ENCODE results near the gene DNAJA3. TPM values are rescaled to one million over a fixed set of nuclear protein-coding genes. Genes with fewer than 3 reads are reported as not detected.

Gene DNAJA3
- total RNA-seq, 1 experiment from 2014 or later: 58.9 TPM

- Histone ChIP-seq H4K20me1 (ENCODE audit: insufficient read depth) (peaks cover 18% of the 10 kb centered on the region), H3K79me2 (ENCODE audit: low read depth) (peaks cover 19% of the 10 kb centered on the region), H3F3A (ENCODE audit: insufficient read depth, low read depth) (peaks cover 48% of the 10 kb centered on the region), H3K9me3 (ENCODE audit: insufficient read depth, low read depth) (no peaks in the 10 kb centered on the region), H3K4me2 (no peak overlapping the region), H3K4me1 (replicated peaks; ENCODE audit: insufficient read depth) (peaks cover 31% of the 10 kb centered on the region), H3K4me3 (no peak overlapping the region), H3K27ac (no peak overlapping the region), H3K36me3 (ENCODE audit: low read depth) (no peaks in the 10 kb centered on the region), H3K9me2 (ENCODE audit: insufficient read depth) (no peaks in the 10 kb centered on the region), H2AFZ (no peak overlapping the region), H3K27me3 (ENCODE audit: insufficient read depth, low read depth) (no peaks in the 10 kb centered on the region)
- intact Hi-C loops (cut with micrococcal nuclease; ENCODE audit: unreplicated experiment): no loop called here
- no peak for DNase-seq
- no TSS peak for BruUV-seq (replicated peaks)
- ChIA-PET CTCF (interaction anchor here (0.6 kb wide), 1 partner anchor 239 kb away, joined by 6 read pairs; no protein-coding TSS in a partner anchor), POLR2A (ENCODE audit: unreplicated experiment) (no interaction called here)
- TF ChIP-seq CTCF (conservative IDR thresholded peaks at IDR 0.05): no peak
- no peak for TF ChIP-seq EZH2 (IDR thresholded peaks at IDR 0.05; ENCODE audit: low read depth)
Measured at GRCh38 chr16:4467916-4468315, 42.2 kb downstream of the DNAJA3 start.

GRCh38 chr16:4468972-4469371 is 43.3 kb downstream of the DNAJA3 start:
- Histone ChIP-seq H3K4me1 (replicated peaks; ENCODE audit: insufficient read depth) (peaks cover 28% of the 10 kb centered on the region), H2AFZ (no peak overlapping the region), H4K20me1 (ENCODE audit: insufficient read depth) (peaks cover 11% of the 10 kb centered on the region), H3K27ac (no peak overlapping the region), H3K36me3 (ENCODE audit: low read depth) (no peaks in the 10 kb centered on the region), H3K4me2 (no peak overlapping the region), H3K4me3 (no peak overlapping the region), H3K79me2 (ENCODE audit: low read depth) (peaks cover 29% of the 10 kb centered on the region), H3F3A (ENCODE audit: insufficient read depth, low read depth) (peaks cover 48% of the 10 kb centered on the region), H3K9me3 (ENCODE audit: insufficient read depth, low read depth) (no peaks in the 10 kb centered on the region), H3K27me3 (ENCODE audit: insufficient read depth, low read depth) (no peaks in the 10 kb centered on the region), H3K9me2 (ENCODE audit: insufficient read depth) (no peaks in the 10 kb centered on the region)
- ChIA-PET POLR2A (ENCODE audit: unreplicated experiment) (no interaction called here), CTCF (interaction anchor here (0.6 kb wide), 1 partner anchor 82 kb away, joined by 6 read pairs; no protein-coding TSS in a partner anchor)
- TF ChIP-seq EZH2 (IDR thresholded peaks at IDR 0.05; ENCODE audit: low read depth): no peak
- no peak for TF ChIP-seq CTCF (conservative IDR thresholded peaks at IDR 0.05)
- BruUV-seq (replicated peaks): no TSS peak
- intact Hi-C loops (cut with micrococcal nuclease; ENCODE audit: unreplicated experiment): no loop called here
- no peak for DNase-seq

- Histone ChIP-seq H3K4me2 (no peak overlapping the region), H3K27me3 (ENCODE audit: insufficient read depth, low read depth) (no peaks in the 10 kb centered on the region), H3K79me2 (ENCODE audit: low read depth) (peaks cover 46% of the 10 kb centered on the region), H3K36me3 (ENCODE audit: low read depth) (no peaks in the 10 kb centered on the region), H3K9me2 (ENCODE audit: insufficient read depth) (no peaks in the 10 kb centered on the region), H3F3A (ENCODE audit: insufficient read depth, low read depth) (peaks cover 36% of the 10 kb centered on the region; the same call in 1 of the 2 replicates), H3K4me1 (replicated peaks; ENCODE audit: insufficient read depth) (peaks cover 17% of the 10 kb centered on the region), H3K9me3 (ENCODE audit: insufficient read depth, low read depth) (no peaks in the 10 kb centered on the region), H4K20me1 (ENCODE audit: insufficient read depth) (no peaks in the 10 kb centered on the region; the same call in 1 of the 2 replicates), H3K4me3 (no peak overlapping the region), H3K27ac (no peak overlapping the region), H2AFZ (no peak overlapping the region)
- CTCF ChIA-PET: no interaction called here
- intact Hi-C loops (cut with micrococcal nuclease; ENCODE audit: unreplicated experiment): no loop called here
- POLR2A ChIA-PET (ENCODE audit: unreplicated experiment): interaction anchor here (0.6 kb wide), 1 partner anchor 57 kb away, joined by 9 read pairs; no protein-coding TSS in a partner anchor
- no TSS peak for BruUV-seq (replicated peaks)
- no peak for TF ChIP-seq EZH2 (IDR thresholded peaks at IDR 0.05; ENCODE audit: low read depth)
- no peak for TF ChIP-seq CTCF (conservative IDR thresholded peaks at IDR 0.05)
- no peak for DNase-seq
Measured at GRCh38 chr16:4471869-4472268, 46.2 kb downstream of the DNAJA3 start.
